Measurements from ENCODE around the gene MMP14.

- TF ChIP-seq EZH2 (IDR thresholded peaks at IDR 0.05; ENCODE audit: borderline replicate concordance, low read length) (no peak), CTCF (conservative IDR thresholded peaks at IDR 0.05 in 1 of 2, IDR thresholded peaks at IDR 0.05 in 1 of 2; ENCODE audit: extremely low read depth in 1 of 2, insufficient read depth in 1 of 2, low read depth in 1 of 2, low read length in 2 of 2) (no peak)
These were observed 2.3 kb downstream of the MMP14 start for GRCh38 chr14:22838631-22839041.

Measured in mammary epithelial cell (primary cell).